Uterus (tissue), 4 donors: Measurements from ENCODE around the gene SF3B4. TPM values are rescaled to one million over a fixed set of nuclear protein-coding genes. Genes with fewer than 3 reads are reported as not detected.

Source experiments
- DNase-seq, 2 donors: peaks; one replicate each; pipeline ENCODE4 v3.0.0-alpha.2; 2019 to 2020
- H3K27ac ChIP-seq, 2 donors: fragments of 200-600 bp; sonication (generic); 1 replicate in 1 of 2; 2 replicates in 1 of 2; pipeline ENCODE4 v1.5.1; 2016 to 2018
- H3K27me3 ChIP-seq, 2 donors: fragments of 200-600 bp; sonication (generic); one replicate each; pipeline ENCODE4 v1.5.1; 2018 to 2019; ENCODE audit warnings: control low read depth in 1 of 2
- H3K36me3 ChIP-seq, 2 donors: fragments of 200-600 bp; sonication (generic); one replicate each; pipeline ENCODE4 v1.5.1; 2019; ENCODE audit warnings: control low read depth in 1 of 2
- H3K4me1 ChIP-seq, 2 donors: fragments of 200-600 bp; sonication (generic); one replicate each; pipeline ENCODE4 v1.5.1; 2018 to 2019; ENCODE audit warnings: control low read depth in 1 of 2
- H3K4me3 ChIP-seq, 2 donors: fragments of 200-600 bp; sonication (generic); 1 replicate in 1 of 2; 2 replicates in 1 of 2; pipeline ENCODE4 v1.5.1; 2018 to 2019; ENCODE audit warnings: mild to moderate bottlenecking in 1 of 2
- H3K9me3 ChIP-seq, 2 donors: fragments of 200-600 bp; sonication (generic); one replicate each; pipeline ENCODE4 v1.5.1; 2019; ENCODE audit warnings: control low read depth in 1 of 2
- CTCF ChIP-seq, 4 experiments: fragments of 200-600 bp in 2 of 4; fragments of 450-650 bp in 2 of 4; sonication (generic) in 2 of 4; IDR thresholded peaks; one replicate each; pipeline ENCODE4 v1.5.1; 2016 to 2019; ENCODE audit warnings: antibody characterized with exemption in 4 of 4, mild to moderate bottlenecking in 2 of 4, moderate library complexity in 1 of 4
- POLR2A ChIP-seq, 2 donors: fragments of 450-650 bp; IDR thresholded peaks; one replicate each; pipeline ENCODE4 v1.6.1; 2016; ENCODE audit warnings: antibody characterized with exemption in 2 of 2, mild to moderate bottlenecking in 1 of 2, moderate library complexity in 1 of 2
- intact Hi-C: fragments of 100-400 bp; cut with DNase I; formaldehyde crosslinking; loops from one replicate; pipeline ENCODE4 v1.15.1; 2023; ENCODE audit warnings: low total_unique reads
- total RNA-seq, 4 donors: library from RNA; depleted of rRNA in 3 of 4; stranded (reverse); fragments of >200 nt in 3 of 4; gene quantifications; one replicate each; pipeline versions ENCODE4 v1.1.0 to v1.2.4, GENCODE V29; 2014 to 2023
- donor health status: DM: yes; HTN: yes; CAD: no.

SF3B4 gene
- total RNA-seq, 4 donors from 2014 or later: 10.9 to 64.6 (median 15.6) TPM

- intact Hi-C loops: no loop called here
- H3K27ac ChIP-seq: no peak overlapping the region
- H3K27me3 ChIP-seq: no peaks in the 10 kb centered on the region
- no peaks in the 10 kb centered on the region for H3K9me3 ChIP-seq
- TF ChIP-seq POLR2A (IDR thresholded peaks at IDR 0.05) (no peak), CTCF (IDR thresholded peaks at IDR 0.05) (no peak)
- no peaks in the 10 kb centered on the region for H3K36me3 ChIP-seq
- H3K4me1 ChIP-seq: no peaks in the 10 kb centered on the region
- no peak overlapping the region for H3K4me3 ChIP-seq
- no peak for DNase-seq
Measured at GRCh38 chr1:149877211-149877946, 50.2 kb downstream of the SF3B4 start.

Other genes starting within 250 kb of the SF3B4 start
- gene FCGR1A, start 145.1 kb downstream of the SF3B4 start, total RNA-seq: 1 to 10 TPM in 3 of 4 donors, not detected in 1; 1.5 to 3.9 (median 1.6) TPM
- gene BOLA1, start 28.2 kb downstream of the SF3B4 start, total RNA-seq: 10 to 100 TPM in 3 of 4 donors, 1 to 10 TPM in 1; 2.1 to 51.2 (median 15.3) TPM
- 10 to 100 TPM in 2 of 4 donors, 1 to 10 TPM in 2; 1.5 to 22.6 (median 12.0) TPM for gene SV2A, start 10.0 kb downstream of the SF3B4 start, total RNA-seq
- 10 to 100 TPM in 3 of 4 donors, 1 to 10 TPM in 1; 6.4 to 48.2 (median 32.1) TPM for gene MTMR11, start 9.1 kb upstream of the SF3B4 start, total RNA-seq
- gene OTUD7B, start 82.9 kb upstream of the SF3B4 start, total RNA-seq: 10 to 100 TPM in 3 of 4 donors, 1 to 10 TPM in 1; 9.7 to 44.9 (median 28.8) TPM
- 10 to 100 TPM; 28.4 to 86.3 (median 66.9) TPM for gene VPS45, start 140.0 kb upstream of the SF3B4 start, total RNA-seq
- gene PLEKHO1, start 222.1 kb upstream of the SF3B4 start, total RNA-seq: 10 to 100 TPM; 18.4 to 95.6 (median 36.2) TPM